ELF-1 (cell line): ENCODE results near the gene BAIAP2.
"Not testable (repeated sequence)": the region's sequence is repeated elsewhere in the genome, so short reads cannot be mapped to it uniquely, and the experiment has no call there.

Source experiments
- DNase-seq: peaks from one replicate; pipeline ENCODE4 v3.0.0-alpha.2; 2016; ENCODE audit warnings: low read depth, low spot score

BAIAP2 gene

DNA sequence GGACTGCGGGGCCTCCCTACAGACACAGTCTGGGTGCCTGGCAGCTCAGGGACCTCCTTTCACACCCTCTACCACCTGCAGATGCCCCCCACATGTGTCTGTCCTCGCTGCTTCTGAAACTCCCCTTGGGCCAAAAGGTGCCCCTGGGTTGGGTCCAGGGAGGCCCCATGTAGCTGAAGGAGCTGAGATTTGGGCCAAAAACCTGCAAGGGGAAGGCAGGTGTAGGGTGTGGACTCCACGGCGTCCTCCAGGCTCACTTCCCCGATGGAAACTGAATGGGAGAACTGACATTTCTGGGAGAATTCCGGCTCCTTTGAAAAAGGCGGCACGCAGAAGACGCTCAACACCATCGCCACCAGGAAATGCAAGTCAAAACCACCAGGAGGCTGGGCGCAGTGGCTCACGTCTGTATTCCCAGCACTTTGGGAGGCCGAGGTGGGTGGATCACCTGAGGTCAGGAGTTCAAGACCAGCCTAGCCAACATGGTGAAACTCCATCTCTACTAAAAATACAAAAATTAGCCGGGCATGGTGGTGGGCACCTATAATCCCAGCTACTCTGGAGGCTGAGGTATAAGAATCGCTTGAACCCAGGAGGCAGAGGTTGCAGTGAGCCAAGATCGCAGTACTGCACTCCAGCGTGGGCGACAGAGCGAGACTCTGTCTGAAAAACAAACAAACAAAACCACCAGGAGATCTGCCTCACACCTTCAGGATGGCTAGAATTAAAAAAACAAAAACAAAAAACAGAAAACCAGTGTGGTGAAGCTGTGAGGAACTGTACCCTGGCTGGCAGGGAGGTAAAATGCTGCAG lies 13.2 kb upstream of the BAIAP2 start:
- DNase-seq = no peak

DNA sequence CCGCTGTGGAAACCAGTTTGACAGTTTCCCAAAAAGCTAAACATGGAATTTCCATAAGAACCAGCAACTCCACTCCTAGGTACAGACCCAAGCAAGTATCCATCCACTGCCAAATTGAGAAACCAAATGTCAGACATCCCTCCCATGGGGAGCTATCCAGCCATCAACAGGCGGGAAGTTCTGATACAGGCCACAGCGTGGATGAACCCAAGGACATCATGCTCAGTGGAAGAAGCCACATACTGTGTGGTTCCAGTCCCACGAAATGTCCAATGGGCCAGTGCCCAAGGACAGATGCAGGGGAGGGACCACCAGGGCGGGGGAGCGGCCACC lies 12.6 kb upstream of the BAIAP2 start:
- no peak for DNase-seq

DNA sequence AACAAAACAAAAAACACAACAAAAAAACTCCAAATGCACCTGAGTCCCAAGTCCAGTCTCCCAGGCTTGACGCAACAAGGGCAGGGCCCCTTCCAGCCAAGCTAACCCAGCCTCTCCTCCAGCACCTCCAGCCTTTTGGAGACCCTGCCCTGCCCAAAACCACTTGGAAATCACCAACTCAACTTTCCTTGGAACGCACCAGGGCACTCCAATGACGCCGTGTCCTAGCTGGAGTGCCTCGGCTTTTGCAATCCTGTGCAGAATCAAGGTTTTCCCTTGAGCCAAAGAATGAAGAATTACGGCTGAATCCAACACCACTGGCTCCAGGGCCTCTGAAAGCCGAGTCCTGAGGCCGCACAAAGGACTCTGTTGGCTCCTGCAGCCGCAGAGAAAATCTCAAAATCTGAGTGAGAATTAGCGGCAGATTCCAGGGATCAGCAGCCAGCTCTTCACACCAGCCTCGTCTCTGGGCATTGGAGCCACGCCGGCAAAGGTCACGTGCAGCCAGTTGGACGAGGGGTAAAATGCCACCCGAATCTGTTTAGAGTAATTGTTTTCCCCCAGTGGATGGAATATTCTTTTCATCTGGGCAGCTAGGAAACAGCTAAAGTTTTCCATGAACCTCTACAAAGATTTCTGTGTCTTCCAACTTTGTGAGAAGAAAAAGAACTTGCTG lies 9.7 kb upstream of the BAIAP2 start:
- DNase-seq = no peak

DNA sequence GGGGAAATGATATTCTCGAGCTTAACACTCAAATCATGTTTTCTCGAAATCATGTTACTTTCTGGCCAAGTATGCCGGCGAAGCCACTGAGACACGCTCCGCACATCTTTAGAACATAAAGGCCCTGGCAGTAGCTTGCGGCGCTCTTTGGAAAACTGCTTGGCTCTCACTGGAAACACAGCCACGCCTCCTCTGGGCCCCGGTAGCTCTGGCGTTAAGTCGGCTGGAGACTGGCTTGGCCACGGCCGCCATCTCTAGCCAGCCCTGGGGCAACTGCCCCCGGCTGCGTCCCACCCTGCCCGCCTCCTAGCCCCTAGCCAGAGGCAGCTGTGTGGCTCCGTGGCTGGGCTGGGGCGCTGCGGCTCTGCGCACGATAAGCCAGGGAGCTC lies 9.2 kb upstream of the BAIAP2 start:
- DNase-seq = no peak

DNA sequence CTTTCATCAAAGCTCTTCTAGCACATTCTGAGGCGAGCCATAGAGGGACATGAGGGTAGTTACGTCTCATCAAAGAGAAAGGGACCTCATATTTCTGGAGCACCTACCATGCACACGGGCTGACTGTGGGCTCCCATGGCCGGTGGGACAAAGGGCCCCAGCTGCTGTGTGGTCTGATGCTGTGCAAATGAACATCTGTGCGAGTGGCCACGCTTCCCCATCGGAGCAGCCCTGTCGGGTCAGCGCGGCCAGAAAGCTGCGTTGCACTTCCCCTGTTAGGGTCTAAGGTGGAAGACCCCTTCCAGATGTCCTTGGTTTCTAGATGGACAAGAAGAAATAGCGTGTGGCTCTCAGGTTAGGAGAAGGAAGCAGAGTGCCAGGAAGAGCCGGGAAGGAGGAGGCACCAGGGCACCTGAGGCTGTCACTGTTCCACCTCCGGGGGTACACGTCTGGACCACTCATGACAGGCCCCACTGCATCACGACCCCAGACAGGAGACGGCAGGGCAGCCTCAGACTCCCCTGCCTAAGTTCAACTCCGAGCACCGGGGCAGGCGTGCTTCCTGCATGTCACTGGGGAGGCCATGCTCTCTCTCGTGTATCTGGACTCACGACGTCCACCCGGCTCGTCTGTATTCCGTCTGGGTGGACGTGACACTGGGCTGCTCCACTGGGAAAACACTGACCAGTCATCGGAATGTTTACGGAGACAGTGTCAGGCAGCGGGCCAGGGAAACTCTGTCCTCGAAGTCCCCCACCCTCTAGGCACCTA lies 8.5 kb upstream of the BAIAP2 start:
- no peak for DNase-seq

DNA sequence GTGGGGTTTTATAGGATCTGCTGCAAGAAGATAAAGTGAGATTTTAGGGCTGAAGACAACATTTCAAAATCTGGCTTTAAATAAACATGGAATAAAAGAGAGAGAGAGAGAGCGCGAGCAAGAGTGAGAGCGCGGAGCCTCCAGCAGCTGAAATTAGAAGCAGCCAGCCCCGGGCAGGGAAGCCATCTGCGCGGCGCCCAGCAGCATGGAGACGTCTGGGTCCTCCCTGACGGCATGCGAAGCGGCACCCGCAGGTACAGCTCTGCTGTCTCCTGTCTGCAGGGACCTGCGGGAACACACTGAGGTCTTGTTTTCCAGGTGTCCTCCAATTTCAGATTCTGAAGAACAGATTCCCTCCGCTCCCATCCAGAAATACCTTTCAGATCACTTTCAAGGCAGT lies 7.9 kb upstream of the BAIAP2 start:
- no peak for DNase-seq

DNA sequence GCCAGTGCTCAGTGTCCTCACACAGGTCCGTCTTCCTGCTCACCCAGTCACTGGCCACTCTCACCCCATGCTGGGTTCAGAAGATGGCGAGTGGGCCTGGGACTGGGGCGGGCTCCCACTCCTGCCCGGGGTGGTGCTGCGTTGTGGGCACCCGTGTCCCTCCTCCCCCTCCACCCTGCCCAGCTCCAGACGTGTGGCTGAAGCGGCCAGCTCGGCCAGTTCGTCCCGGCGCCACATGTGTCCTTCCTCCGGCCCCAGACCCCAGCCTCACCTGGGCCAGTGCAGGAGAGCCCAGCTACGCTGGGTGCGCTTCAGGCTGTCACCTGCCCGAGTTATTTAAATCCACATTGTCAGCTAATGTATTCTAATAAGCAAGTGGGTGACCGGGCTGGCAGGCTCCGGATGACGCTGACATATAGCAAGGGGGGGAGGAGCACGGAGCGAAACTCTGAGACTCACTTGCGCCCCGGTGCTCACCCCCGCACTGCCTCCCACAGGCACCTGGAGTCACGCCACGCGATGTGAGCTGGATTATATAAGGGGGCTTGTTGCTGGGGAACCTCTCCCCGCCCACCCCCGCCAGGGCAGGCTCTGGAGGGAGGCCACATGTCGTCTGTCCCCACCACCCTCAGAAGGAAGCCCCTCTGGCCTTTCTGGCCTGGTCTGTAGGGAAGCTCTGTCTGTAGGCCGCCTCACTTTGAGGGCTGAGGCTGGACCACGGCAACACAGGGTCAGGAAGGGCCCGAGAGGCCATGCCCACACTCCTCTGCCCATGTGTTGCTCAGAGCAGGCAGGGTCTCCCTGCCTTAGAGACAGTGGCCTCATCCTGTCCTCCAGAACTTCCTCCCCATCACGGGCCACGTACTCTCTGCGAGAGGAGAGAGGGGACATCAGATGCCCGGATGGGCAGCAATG lies 7.1 kb upstream of the BAIAP2 start:
- DNase-seq = no peak

DNA sequence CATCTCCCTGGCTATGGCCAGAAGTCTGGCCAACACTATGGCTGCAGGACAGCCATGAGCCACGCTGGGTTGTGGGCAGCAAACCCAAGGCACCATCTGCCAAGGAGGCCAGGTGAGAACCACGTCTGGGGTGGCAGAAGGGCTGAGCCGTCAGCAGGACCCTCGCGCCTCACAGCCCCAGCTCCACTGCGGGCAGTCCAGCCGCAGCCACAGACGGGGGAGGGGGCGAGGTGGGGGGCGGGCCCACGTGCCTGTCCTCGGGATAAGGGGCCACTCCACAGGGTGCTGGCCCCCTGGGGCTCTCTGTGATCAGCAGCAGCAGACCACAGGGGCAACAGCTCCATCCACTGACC lies 6.5 kb upstream of the BAIAP2 start:
- no peak for DNase-seq

DNA sequence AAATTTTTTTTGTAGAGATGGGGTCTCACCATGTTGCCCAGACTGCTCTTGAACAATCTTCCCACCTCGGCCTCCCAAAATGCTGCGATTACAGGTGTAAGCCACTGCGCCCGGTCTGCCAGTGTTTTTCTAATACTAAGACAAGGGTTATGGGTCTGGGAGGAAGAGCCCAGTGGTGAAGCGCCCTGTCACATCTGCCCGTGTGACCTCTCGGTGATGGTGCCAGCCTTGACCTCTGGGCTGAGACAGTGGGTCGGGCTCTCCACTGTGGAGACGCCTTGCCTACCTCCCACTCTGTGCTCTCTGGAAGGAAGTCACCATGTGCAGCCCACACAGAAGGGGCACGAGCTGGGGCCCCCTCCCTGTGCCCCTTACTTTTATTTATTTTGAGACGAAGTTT lies 5.1 kb upstream of the BAIAP2 start:
- DNase-seq = no peak

DNA sequence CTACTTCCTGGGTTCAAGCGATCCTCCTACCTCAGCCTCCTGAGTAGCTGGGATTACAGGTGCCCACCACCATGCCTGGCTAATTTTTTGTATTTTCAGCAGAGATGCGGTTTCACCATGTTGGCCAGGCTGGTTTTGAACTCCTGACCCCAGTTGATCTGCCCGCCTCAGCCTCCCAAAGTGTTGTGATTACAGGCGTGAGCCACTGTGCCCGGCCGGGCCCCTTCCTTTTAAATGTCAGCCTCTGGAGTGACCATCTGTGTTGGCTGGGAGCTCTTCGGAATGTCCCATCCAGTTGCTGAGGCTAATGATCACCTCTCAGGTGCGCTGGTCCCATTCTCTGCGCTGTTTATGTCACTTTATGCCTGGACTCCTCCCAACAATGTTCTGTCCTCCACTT lies 4.6 kb upstream of the BAIAP2 start:
- not testable (repeated sequence) for DNase-seq

DNA sequence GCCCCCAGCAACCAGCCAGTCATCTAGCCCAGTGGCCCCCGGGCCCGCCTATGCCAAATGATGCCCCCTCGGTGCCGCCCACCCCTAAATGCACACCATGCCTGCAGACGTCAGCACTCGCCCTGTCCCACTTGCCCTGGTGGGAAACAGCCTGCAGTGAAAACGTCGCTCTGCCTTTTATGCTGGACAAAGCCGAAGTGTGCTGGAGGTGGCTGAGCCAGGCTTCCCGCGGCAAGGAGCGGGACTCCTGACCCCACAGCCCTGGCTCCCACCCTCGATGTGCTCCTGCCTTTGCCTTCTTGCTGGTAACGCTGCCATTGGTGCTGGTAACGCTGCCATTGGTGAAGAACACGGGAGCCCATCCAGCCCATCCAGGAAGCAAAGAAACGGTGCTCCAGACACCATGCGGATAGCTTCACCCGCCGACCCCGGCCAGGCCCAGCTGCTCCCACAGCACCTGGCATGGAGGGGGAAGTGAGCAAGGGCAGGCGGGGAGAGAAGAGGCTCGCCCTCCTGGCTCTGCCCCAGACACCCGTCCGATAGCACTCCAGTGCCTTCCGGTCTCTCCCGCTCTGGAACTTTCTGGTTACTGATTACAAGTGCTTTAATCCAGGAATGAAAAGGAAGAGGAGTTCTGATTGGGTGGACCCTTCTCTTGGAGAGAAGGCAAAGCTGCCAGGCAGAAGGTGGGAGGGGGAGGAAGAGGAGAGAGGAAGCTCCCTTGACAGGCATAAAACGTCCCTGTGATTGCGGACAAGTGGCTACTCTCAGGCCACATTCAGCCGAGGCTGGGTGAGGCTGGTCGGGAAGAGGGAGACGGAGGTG lies 4.0 kb upstream of the BAIAP2 start:
- no peak for DNase-seq

DNA sequence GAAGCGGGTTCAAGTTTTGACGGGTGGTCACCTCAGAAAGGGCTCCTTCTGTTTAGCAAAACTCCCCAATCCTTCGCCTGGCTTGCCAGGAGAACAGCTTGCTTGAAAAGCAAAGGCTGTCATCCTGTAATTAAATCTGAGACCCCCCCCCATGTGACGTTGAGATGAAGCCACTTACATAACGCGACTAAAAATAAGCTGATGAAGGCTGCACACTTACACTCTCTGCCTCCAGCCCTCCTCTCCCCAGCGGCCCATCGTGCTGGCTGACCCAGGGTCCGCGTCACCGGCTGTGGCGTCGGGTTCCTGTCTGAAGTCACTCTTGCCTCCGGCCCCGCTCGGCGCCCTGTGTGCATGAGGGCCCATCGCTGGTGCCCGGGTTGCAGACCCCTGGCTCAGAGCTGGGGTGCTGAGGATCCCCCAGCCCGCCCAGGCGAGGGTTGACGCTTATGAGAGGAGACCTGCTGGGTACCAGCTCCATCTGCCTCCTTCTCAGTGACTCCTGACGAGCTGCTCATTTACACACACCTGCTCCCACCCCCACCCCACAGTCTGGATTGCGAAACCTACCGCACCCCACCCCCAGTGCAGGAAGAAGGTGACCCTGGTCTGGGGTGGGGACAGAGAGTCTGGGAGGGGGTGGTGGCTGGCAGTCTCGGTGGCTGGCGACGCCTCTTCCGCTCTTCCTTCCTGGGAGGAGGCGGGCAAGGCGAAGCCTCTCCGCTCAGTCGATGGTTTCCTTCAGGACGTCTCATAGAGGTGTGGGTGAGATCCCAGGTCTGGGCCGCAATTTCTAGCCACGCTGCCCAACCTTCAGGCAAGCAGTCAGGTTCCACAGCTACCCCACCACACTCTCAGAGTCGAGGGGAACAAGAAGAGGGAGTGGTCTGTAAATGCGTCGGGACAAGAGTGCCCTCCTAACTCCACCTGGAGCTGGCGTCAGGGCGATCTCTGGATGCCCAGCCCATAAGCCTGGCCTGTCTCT lies 3.1 kb upstream of the BAIAP2 start:
- no peak for DNase-seq

DNA sequence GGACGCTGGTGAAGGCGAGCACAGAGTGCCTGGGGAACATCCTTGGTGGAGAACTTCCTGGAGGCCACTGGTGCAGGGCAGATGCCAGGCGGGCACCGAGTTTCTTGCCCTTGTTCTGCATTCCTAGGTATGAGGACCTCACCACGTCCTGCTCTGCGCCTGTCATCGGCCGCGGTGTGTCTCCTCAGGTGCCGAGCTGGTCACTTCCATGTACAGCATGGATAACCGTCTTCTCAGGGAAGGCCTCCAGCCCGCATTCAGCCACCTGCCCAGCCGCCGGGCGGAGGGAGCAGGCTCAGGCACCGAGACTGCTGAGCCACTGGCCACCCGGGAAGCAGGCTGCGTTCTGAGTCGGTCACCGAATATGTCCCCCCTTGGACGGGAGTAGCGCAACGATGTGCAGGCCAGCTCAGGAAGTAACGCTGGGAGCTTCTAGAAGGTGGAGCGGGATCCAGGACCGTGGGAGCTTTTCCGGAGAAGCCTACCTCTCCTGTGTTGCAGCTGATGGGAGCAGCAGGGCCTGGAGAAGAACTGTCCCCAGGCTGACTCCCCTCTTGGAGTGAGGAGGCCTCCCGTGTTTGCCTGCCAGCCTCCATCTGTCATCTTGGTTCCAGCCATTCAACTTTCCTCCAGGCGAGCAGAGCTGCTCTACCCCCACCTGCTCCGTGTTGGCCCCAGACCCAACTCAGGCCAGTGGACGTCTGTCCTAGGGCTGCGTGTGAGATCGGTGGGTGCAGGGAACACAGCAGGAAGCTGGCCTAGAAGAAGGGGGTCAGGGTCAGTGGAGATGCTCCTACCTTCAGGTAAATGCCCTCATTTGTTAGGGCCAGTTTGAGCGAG lies 2.1 kb upstream of the BAIAP2 start:
- no peak for DNase-seq

DNA sequence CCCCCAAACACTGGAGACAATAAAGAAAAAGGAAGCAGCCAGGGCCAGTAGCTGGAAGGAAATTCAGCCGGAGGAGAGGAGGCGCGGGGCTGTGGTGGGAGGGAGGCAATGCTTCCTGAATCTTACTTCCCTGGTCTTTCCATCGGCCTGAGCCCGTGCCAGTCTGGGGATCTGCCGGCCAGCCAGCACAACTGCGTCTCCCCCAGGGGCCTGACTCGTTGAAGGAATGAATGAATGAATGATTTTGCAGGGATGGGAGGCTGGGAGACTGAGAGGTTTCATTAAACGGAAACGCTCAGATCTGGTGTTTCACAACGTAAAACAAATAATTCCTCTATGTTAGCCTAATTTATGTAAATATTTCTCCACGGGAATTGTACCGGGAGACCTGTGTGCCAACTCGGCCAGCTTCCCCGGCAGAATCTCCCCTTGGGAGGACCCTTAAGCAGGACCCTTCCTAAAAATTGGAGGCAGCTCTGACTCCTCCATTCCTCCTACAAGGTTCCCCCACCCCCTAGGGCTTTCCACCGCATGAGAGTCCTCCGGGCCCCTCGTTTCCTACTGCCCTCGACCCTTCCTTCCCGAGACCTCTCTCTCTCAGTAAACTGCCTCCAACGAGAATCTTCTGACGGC lies 1.3 kb upstream of the BAIAP2 start:
- DNase-seq = no peak

DNA sequence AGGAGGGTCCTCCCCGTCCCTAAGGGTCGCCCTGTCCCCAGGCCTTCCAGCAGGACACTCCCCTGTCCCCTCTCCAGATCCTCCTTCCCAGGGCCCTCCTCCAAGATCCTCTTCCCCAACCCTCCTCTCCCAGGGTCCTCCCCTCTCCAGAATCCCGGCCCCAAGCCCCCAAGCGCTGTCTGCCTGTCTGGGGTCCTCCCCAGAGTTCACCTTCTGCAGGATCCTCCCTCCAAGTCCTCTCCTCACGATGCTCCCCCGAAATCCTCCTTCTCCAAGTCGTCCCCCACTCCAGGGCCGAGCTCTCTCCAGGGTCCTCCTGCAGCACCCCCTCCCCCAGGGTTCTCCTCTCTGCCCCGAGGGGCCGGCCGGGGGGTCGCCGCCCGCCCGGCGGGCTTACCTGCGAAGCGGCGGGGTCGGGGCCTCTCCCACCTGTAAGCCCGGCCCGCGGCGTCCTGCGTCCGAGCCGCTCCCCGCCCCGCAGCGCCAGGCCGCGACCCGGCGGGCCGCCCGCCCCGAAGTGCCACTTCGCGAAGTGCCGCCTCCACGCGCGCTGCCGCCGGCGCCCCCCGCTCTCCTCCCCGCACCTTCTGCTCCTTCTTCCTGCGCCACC lies 678 bp upstream of the BAIAP2 start:
- DNase-seq = no peak

DNA sequence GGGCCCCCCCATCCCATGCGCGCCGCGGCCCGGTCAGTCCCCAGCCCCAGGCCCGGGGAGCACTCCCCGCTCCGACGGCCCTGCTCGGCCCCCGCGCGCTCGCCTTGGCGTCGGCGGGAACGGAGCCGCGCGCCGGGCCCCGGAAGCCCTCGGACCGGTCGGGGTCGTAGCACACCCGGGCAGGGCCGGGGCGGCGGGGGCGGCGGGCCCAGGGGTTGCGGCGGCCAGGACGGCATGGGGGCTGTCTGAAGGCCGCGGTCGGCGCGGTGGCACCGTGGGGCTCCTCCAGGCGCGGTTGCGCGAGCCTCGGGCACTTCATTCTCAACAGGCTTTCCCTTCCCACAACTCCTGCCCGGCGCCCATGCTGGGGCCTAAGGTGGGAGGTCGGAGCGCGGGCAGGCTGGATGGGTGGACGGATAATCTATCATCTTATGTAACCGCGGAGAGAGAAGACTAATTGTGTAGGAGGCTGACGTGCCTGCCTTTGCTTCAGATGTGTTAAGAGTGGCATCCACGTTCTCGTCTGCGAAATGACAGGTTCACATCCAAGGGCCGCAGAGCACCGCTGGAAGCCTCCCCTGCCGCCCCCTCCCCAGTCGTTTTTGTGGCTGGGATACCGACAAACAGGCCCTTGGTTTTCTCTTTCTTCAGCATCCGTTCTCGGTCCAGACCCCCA lies 708 bp downstream of the BAIAP2 start:
- no peak for DNase-seq

DNA sequence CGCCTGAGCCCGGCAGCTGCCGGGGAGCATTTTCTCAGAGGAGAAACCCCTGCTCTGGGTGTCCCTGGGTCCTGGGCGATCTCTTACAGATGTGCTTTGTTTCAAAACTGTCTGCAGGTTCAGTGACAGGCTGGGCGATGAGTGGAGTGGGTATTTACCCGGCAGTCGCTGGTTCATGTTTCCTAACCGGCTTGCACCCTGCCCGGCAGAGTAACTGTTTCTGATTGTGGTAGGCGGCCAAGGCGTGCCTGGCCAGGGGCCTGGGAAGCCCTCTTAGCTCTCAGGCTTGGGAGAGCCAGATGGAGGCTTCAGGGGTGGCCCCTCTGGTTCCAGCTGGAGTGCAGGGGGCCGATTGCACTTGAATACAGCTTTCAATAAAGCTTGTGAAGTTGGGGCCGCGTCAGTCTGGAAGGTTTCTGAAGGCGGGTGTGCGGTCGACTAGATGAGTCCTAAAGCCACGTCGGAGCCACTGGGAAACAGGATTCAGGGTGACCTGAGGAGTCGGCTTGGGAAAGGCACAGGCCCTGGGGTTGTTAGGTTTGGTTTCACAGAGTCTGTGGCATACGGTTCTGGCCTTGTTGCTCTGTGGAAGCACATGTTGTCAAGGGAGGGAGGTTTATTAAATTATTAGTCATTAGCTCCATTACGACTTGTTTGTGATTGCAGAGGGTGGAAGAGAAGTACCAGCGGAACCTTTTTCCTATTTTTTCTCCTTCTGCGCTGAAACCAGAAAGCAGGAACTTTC lies 1.4 kb downstream of the BAIAP2 start:
- no peak for DNase-seq
